HepG2 (cell line): ENCODE data around the gene ZNF12. TPM values are rescaled to one million over a fixed set of nuclear protein-coding genes. Genes with fewer than 3 reads are reported as not detected.
A peak's percentile ranks its signal among the peaks of the same experiment; 100 is the strongest.

Source experiments
- ATAC-seq: fragments of 200-7000 bp; cut with Tn5 transposase; 3 replicates; pipeline ENCODE4 v1.9.1; 2020; ENCODE audit warnings: mild to moderate bottlenecking, moderate library complexity
- BruUV-seq: library from RNA; stranded (reverse); fragments of 400-500 nt; replicated peaks from 2 replicates; lab custom pipeline; 2021; lab: Mats Ljungman, UMichigan
- CTCF ChIA-PET: fragments of 300-600 bp; formaldehyde crosslinking; extraction: SDS; loops from one replicate; lab custom pipeline; 2021; ENCODE audit warnings: low total read pairs, inconsistent platforms, low intra/inter-chr PET ratio; lab: Yijun Ruan, JAX
- POLR2A ChIA-PET: fragments of 350-600 bp; sonication (Branson Sonifier 250); formaldehyde crosslinking; loops from one replicate; lab custom pipeline; 2020; ENCODE audit warnings: antibody characterized with exemption, inconsistent platforms; lab: Yijun Ruan, JAX
- DNase-seq: peaks from one replicate; pipeline ENCODE4 v3.0.0-alpha.2; 2015; ENCODE audit warnings: low spot score
- FAIRE-seq: peaks from 3 replicates; lab custom pipeline; 2011; peaks lifted over from hg19 to GRCh38; lab: Jason Lieb, UNC
- H2AFZ ChIP-seq: one replicate; pipeline ENCODE4 v1.6.1; 2011; ENCODE audit warnings: low read length, inconsistent platforms
- H3K27ac ChIP-seq: fragments of 300-600 bp; 3 replicates; pipeline ENCODE4 v1.8.0; 2011; ENCODE audit warnings: mixed run types, mild to moderate bottlenecking, mixed read lengths, low read length, inconsistent platforms; ENCODE audit not compliant: insufficient read depth; ENCODE audit errors: extremely low read length
- H3K27me3 ChIP-seq, 2 experiments: fragments of 200-600 bp in 1 of 2; 2 replicates in 1 of 2; 3 replicates in 1 of 2; pipeline versions ENCODE4 v1.6.0 to v1.8.0; 2011; ENCODE audit warnings: low read length in 2 of 2, mild to moderate bottlenecking in 2 of 2, moderate library complexity in 2 of 2, inconsistent platforms in 1 of 2; ENCODE audit not compliant: insufficient read depth in 2 of 2, control insufficient read depth in 1 of 2
- H3K36me3 ChIP-seq, 2 experiments: fragments of 200-600 bp in 1 of 2; replicated peaks in 1 of 2; 2 replicates in 1 of 2; 3 replicates in 1 of 2; pipeline versions ENCODE4 v1.5.1 to v1.8.0; 2011; ENCODE audit warnings: low read length in 2 of 2, inconsistent platforms in 1 of 2; ENCODE audit not compliant: insufficient read depth in 2 of 2, control insufficient read depth in 1 of 2
- H3K4me1 ChIP-seq: 2 replicates; pipeline ENCODE4 v1.5.1; 2012; ENCODE audit warnings: low read length, inconsistent platforms; ENCODE audit not compliant: insufficient read depth
- H3K4me2 ChIP-seq: 2 replicates; pipeline ENCODE4 v1.6.0; 2011; ENCODE audit warnings: low read depth, low read length, inconsistent platforms
- H3K4me3 ChIP-seq, 3 experiments: fragments of 200-600 bp in 1 of 3; sonication (generic), shearing (Covaris generic) in 1 of 3; replicated peaks in 1 of 3; 2 replicates each; pipeline ENCODE4 v1.5.1; 2011 to 2016; ENCODE audit warnings: low read length in 3 of 3, inconsistent platforms in 2 of 3, low read depth in 2 of 3, mild to moderate bottlenecking in 2 of 3, control low read depth in 1 of 3, mixed read lengths in 1 of 3; ENCODE audit not compliant: insufficient read depth in 1 of 3
- H3K79me2 ChIP-seq: one replicate; pipeline ENCODE4 v1.6.1; 2011; ENCODE audit warnings: low read length, inconsistent platforms; ENCODE audit not compliant: insufficient read depth
- H3K9ac ChIP-seq: 2 replicates; pipeline ENCODE4 v1.6.0; 2011; ENCODE audit warnings: mild to moderate bottlenecking, low read depth, low read length, inconsistent platforms; ENCODE audit not compliant: insufficient read depth
- H3K9me3 ChIP-seq: 2 replicates; pipeline ENCODE4 v1.5.1; 2012; ENCODE audit warnings: mild to moderate bottlenecking, low read length
- H4K20me1 ChIP-seq: 2 replicates; pipeline ENCODE4 v1.6.0; 2011; ENCODE audit warnings: inconsistent platforms, mild to moderate bottlenecking, low read length, moderate library complexity; ENCODE audit not compliant: insufficient read depth
- BCL6 ChIP-seq: IDR thresholded peaks from 2 replicates; pipeline ENCODE4 v1.6.1; 2016; ENCODE audit warnings: missing genetic modification reagents, missing compliant biosample characterization
- EED ChIP-seq: sonication (generic); formaldehyde crosslinking; IDR thresholded peaks from 2 replicates; pipeline ENCODE4 v1.5.0; 2020; ENCODE audit warnings: mild to moderate bottlenecking, missing genetic modification reagents
- FOXO1 ChIP-seq: sonication (generic); formaldehyde crosslinking; IDR thresholded peaks from 2 replicates; pipeline ENCODE4 v1.4.0; 2020; ENCODE audit warnings: missing genetic modification reagents
- FOXP1 ChIP-seq, 2 experiments: fragments of 450-650 bp in 1 of 2; IDR thresholded peaks; 2 replicates each; pipeline ENCODE4 v1.6.1; 2017 to 2018; ENCODE audit warnings: antibody characterized with exemption in 1 of 2
- MBNL3 ChIP-seq: fragments of 250-450 bp; sonication (Bioruptor Pico); conservative IDR thresholded peaks from 2 replicates; pipeline ENCODE4 v1.8.0; 2022; ENCODE audit warnings: mild to moderate bottlenecking, inconsistent platforms
- MXD4 ChIP-seq: IDR thresholded peaks from 2 replicates; pipeline ENCODE4 v1.6.1; 2016; ENCODE audit warnings: mild to moderate bottlenecking, missing biosample characterization, missing genetic modification reagents
- NR1H2 ChIP-seq: sonication (generic); formaldehyde crosslinking; IDR thresholded peaks from 2 replicates; pipeline ENCODE4 v1.8.1; 2022; ENCODE audit warnings: low read depth, missing genetic modification reagents, borderline replicate concordance
- NRL ChIP-seq: sonication (generic); formaldehyde crosslinking; IDR thresholded peaks from 2 replicates; pipeline ENCODE4 v1.5.0; 2020; ENCODE audit warnings: missing genetic modification reagents, mild to moderate bottlenecking, moderate library complexity, borderline replicate concordance
- POLR2A ChIP-seq, 2 experiments: IDR thresholded peaks; 2 replicates each; pipeline ENCODE4 v1.6.1; 2011; ENCODE audit warnings: low read depth in 2 of 2, low read length in 2 of 2, mild to moderate bottlenecking in 1 of 2, moderate library complexity in 1 of 2; ENCODE audit not compliant: insufficient read depth in 1 of 2
- RBM22 ChIP-seq: fragments of 200-400 bp; formaldehyde crosslinking; optimal IDR thresholded peaks from 2 replicates; pipeline ENCODE3; 2017; ENCODE audit warnings: mild to moderate bottlenecking, low read length, moderate library complexity
- SMAD9 ChIP-seq: sonication (generic); formaldehyde crosslinking; IDR thresholded peaks from 2 replicates; pipeline ENCODE4 v1.5.1; 2020; ENCODE audit warnings: mild to moderate bottlenecking, missing genetic modification reagents
- SOX13 ChIP-seq, 3 experiments: fragments of 450-650 bp in 1 of 3; sonication (generic) in 1 of 3; formaldehyde crosslinking in 1 of 3; IDR thresholded peaks in 2 of 3; conservative IDR thresholded peaks in 1 of 3; 2 replicates each; pipeline versions ENCODE4 v1.5.0 to v1.6.1; 2016 to 2020; ENCODE audit warnings: antibody characterized with exemption in 1 of 3, mild to moderate bottlenecking in 1 of 3, missing compliant biosample characterization in 1 of 3, missing genetic modification reagents in 1 of 3, moderate library complexity in 1 of 3
- THAP11 ChIP-seq: IDR thresholded peaks from 2 replicates; pipeline ENCODE4 v1.6.1; 2016; ENCODE audit warnings: missing biosample characterization, missing genetic modification reagents
- U2AF2 ChIP-seq: fragments of 200-400 bp; formaldehyde crosslinking; IDR thresholded peaks from 2 replicates; pipeline ENCODE4 v1.6.1; 2017; ENCODE audit warnings: low read depth, mild to moderate bottlenecking, low read length
- ZBTB7A ChIP-seq: sonication (generic); formaldehyde crosslinking; IDR thresholded peaks from 2 replicates; pipeline ENCODE4 v1.8.0; 2022; ENCODE audit warnings: mild to moderate bottlenecking, missing genetic modification reagents
- ZNF17 ChIP-seq: sonication (generic); formaldehyde crosslinking; IDR thresholded peaks from 2 replicates; pipeline ENCODE4 v1.5.0; 2020; ENCODE audit warnings: mild to moderate bottlenecking, missing genetic modification reagents
- ZNF205 ChIP-seq: IDR thresholded peaks from 2 replicates; pipeline ENCODE4 v1.6.1; 2018; ENCODE audit warnings: missing biosample characterization, missing genetic modification reagents
- WGBS: methylation state at CpG from one replicate; pipeline ENCODE4 v1.1.6; 2017; ENCODE audit warnings: low lambda C conversion rate; 5-methylcytosine and 5-hydroxymethylcytosine counted together
- in situ Hi-C: cut with HindIII; loops from 2 replicates; pipeline ENCODE4 v1.10.0; 2017; ENCODE audit warnings: low pct_unique_long_range_greater_than_20kb; ENCODE audit not compliant: extremely low pct_ligation_motif_present
- intact Hi-C: fragments of 100-400 bp; cut with micrococcal nuclease; formaldehyde crosslinking; loops from one replicate; pipeline ENCODE4 v1.10.0; 2022; ENCODE audit not compliant: unreplicated experiment
- polyA plus RNA-seq, 8 experiments: library from polyadenylated mRNA; depleted of rRNA in 3 of 8; stranded (reverse) in 7 of 8; unstranded in 1 of 8; fragments of >200 nt; fragmentation: Illumina TruSeq in 4 of 8; extraction: Trizol in 4 of 8; gene quantifications; 2 replicates each; pipeline versions ENCODE4 v1.2.1 to v1.2.3, GENCODE V29; 2011 to 2016; ENCODE audit warnings: low read depth in 4 of 8, missing spikeins in 1 of 8, mixed read lengths in 1 of 8; ENCODE audit not compliant: insufficient read depth in 1 of 8
- total RNA-seq, 5 experiments: library from RNA; depleted of rRNA; stranded (reverse); fragments of >200 nt; fragmentation: Illumina TruSeq; extraction: Trizol; gene quantifications; 2 replicates each; pipeline ENCODE4 v1.2.3, GENCODE V29; 2016; ENCODE audit warnings: low read depth in 1 of 5
- TF ChIP-seq, protein P1 (sequence below): sonication (generic); formaldehyde crosslinking; IDR thresholded peaks from 2 replicates; pipeline ENCODE4 v1.8.1; 2023; ENCODE audit warnings: missing genetic modification reagents, mild to moderate bottlenecking, borderline replicate concordance

ZNF12 gene
- total and polyA plus RNA-seq, 2 of the 13 experiments (the other 11 are each of a cell fraction or from before 2014, with no cell fraction given), result 21.4 to 22.8 TPM

GRCh38 chr7:6730343-6730633 lies 23.5 kb upstream of the ZNF12 start:
- Histone ChIP-seq H2AFZ (no peak overlapping the region), H3K27ac (peak overlapping the region; percentile 85), H3K4me3 (peak overlapping the region; percentile 79 to 89 (median 88)), H3K4me1 (peaks cover 24% of the 10 kb centered on the region), H3K36me3 (peaks cover 2 to 21% of the 10 kb centered on the region in 2 experiments; a peak in 3 of 5 replicates), H3K9ac (peak overlapping the region; percentile 91), H3K4me2 (peak overlapping the region; percentile 78)
- WGBS, result 0% methylated on average over 7 of the region's 18 CpGs
- DNase-seq (peak; percentile 18), ATAC-seq (peak; percentile 59), FAIRE-seq (peak; percentile 12)
- POLR2A ChIA-PET, result interaction anchor here (1.3 kb wide), 1 partner anchor 23 kb away, joined by 5 read pairs; the partner anchor contains the start of gene ZNF12
- CTCF ChIA-PET, result no interaction called here
- intact Hi-C loops, result no loop called here
- TF ChIP-seq RBM22 (no peak), EED (0 out of 2 replicates have a peak, but pooled peaks have one; percentile 4)
- TF ChIP-seq, all 625 proteins: peak for 1
- in situ Hi-C loops, result no loop called here
- Histone ChIP-seq H4K20me1 (peaks cover 8% of the 10 kb centered on the region; the same call in 1 of the 2 replicates), H3K27me3 (no peaks in the 10 kb centered on the region; a peak in 1 of 5 replicates), H3K79me2 (peaks cover 21% of the 10 kb centered on the region), H3K9me3 (no peaks in the 10 kb centered on the region)
- no TSS peak for BruUV-seq

- H3K4me3 ChIP-seq, result peak overlapping the region; percentile 79 to 89 (median 88)
- peak; percentile 98 for ATAC-seq
- intact Hi-C loops, result no loop called here
- peak; percentile 94 for FAIRE-seq
- peak overlapping the region; percentile 85 for H2AFZ ChIP-seq
- H3K36me3 ChIP-seq, result peaks cover 0 to 16% of the 10 kb centered on the region in 2 experiments; a peak in 2 of 5 replicates
- 3% methylated on average over 5 of the region's 66 CpGs for WGBS
- in situ Hi-C loops, result no loop called here
- H3K4me2 ChIP-seq, result peak overlapping the region; percentile 78
- no peaks in the 10 kb centered on the region; a peak in 1 of 5 replicates for H3K27me3 ChIP-seq
- H4K20me1 ChIP-seq, result peaks cover 8% of the 10 kb centered on the region; the same call in 1 of the 2 replicates
- ChIA-PET CTCF (no interaction called here), POLR2A (interaction anchor here (1.0 to 1.3 kb wide), 3 partner anchors 21 to 151 kb away, joined by 3 to 5 read pairs (median 3); partner anchors contain the start of gene ZNF12)
- H3K9ac ChIP-seq, result peak overlapping the region; percentile 91
- H3K4me1 ChIP-seq, result peaks cover 24% of the 10 kb centered on the region
- peak; percentile 92 for DNase-seq
- no peaks in the 10 kb centered on the region for H3K9me3 ChIP-seq
- H3K27ac ChIP-seq, result peak overlapping the region; percentile 85
- TSS peak; percentile 61 for BruUV-seq
- peaks cover 21% of the 10 kb centered on the region for H3K79me2 ChIP-seq
- 0 out of 2 replicates have a peak, but pooled peaks have one; percentile 54 for TF ChIP-seq BCL6 (CRISPR knock-in tag)
- TF ChIP-seq SMAD9 (CRISPR knock-in tag), result no peak
- TF ChIP-seq, protein P1, sequence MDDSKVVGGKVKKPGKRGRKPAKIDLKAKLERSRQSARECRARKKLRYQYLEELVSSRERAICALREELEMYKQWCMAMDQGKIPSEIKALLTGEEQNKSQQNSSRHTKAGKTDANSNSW, result no peak
- peak; percentile 91 for TF ChIP-seq THAP11 (CRISPR knock-in tag)
- no peak for TF ChIP-seq U2AF2
- TF ChIP-seq MBNL3, result no peak
- TF ChIP-seq ZBTB7A (CRISPR knock-in tag), result no peak
- TF ChIP-seq ZNF205 (CRISPR knock-in tag), result 0 out of 2 replicates have a peak, but pooled peaks have one; percentile 64
- peak; percentile 32; the same call in 1 of the 2 replicates for TF ChIP-seq FOXO1 (CRISPR knock-in tag)
- peak; percentile 62; the same call in 1 of the 2 replicates for TF ChIP-seq MXD4 (CRISPR knock-in tag)
- no peak for TF ChIP-seq SOX13 (IDR thresholded peaks at IDR 0.05)
- TF ChIP-seq SOX13 (CRISPR knock-in tag; conservative IDR thresholded peaks at IDR 0.05 in 1 of 2, IDR thresholded peaks at IDR 0.05 in 1 of 2), result peak in 1 of 2 experiments; percentile 20; a peak in 2 of 4 replicates
- no peak for TF ChIP-seq FOXP1 (IDR thresholded peaks at IDR 0.05)
- TF ChIP-seq FOXP1 (CRISPR knock-in tag; IDR thresholded peaks at IDR 0.05), result no peak
- TF ChIP-seq NR1H2 (CRISPR knock-in tag), result no peak
- no peak for TF ChIP-seq ZNF17 (CRISPR knock-in tag)
- peak; percentile 75 to 87 for TF ChIP-seq POLR2A (IDR thresholded peaks at IDR 0.05; ENCODE audit: insufficient read depth in 1 of 2, low read depth in 2 of 2, low read length in 2 of 2)
- peak; percentile 64 for TF ChIP-seq NRL
These were observed 23.0 kb upstream of the ZNF12 start for GRCh38 chr7:6729492-6730342.
